ENCODE data around the gene HOXB3. TPM values are rescaled to one million over a fixed set of nuclear protein-coding genes. Genes with fewer than 3 reads are reported as not detected.

Gene HOXB3
- total RNA-seq, 4 donors from 2014 or later = 25.7 to 57.1 (median 34.9) TPM

DNA sequence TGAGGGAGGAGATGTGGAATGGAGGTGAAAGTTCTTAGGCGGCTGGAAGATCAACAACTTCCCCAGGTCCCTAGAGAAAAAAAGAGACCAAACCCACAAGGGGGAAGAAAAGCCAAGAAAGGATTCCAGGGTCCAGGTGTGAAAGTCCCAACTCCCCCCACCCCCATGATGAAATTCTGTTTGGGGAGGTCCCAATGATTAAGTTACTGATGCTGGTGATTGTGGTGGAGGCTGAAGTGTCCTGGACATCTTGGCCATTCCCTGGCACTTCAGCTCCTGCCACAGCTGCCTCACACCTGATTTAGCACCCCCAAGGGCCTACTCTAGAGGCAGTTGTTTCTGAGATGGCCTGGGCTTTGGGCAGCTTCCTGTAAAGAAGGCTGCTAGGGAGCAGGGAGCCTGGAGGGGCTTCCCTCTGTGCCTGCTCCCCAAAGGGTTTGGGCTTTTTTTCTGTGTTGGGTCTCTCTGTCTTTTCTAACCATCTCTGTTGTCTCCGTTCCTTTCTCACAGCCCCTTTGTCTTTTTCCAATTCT is 25.0 kb downstream of the HOXB3 start:
- Histone ChIP-seq H3K27me3 (no peaks in the 10 kb centered on the region), H3K36me3 (no peaks in the 10 kb centered on the region), H3K27ac (peak overlapping the region; percentile 89 to 95 (median 94)), H3K4me3 (no peak overlapping the region), H3K9me3 (no peaks in the 10 kb centered on the region), H3K4me1 (peaks cover 37 to 95% (median 70%) of the 10 kb centered on the region in 4 donors)
- intact Hi-C loops (cut with DNase I; ENCODE audit: low total_unique reads) (no loop called here), in situ Hi-C loops (cut with MboI; ENCODE audit: low pct_ligation_motif_present in 1 of 4, low pct_unique_long_range_greater_than_20kb in 1 of 4, low sequenced_read_pairs in 3 of 4) (no loop called here)
- no peak for TF ChIP-seq POLR2A (IDR thresholded peaks at IDR 0.05)
- no peak for TF ChIP-seq CTCF (IDR thresholded peaks at IDR 0.05)
- TF ChIP-seq POLR2AphosphoS5 (IDR thresholded peaks at IDR 0.05) = no peak
- no peak for TF ChIP-seq EP300 (IDR thresholded peaks at IDR 0.05; ENCODE audit: low read depth)
- no peak for DNase-seq
- WGBS, 2 donors (ENCODE audit: low coverage in 1 of 2) = 63 to 80% methylated on average over 2 of the region's 2 CpGs

DNA sequence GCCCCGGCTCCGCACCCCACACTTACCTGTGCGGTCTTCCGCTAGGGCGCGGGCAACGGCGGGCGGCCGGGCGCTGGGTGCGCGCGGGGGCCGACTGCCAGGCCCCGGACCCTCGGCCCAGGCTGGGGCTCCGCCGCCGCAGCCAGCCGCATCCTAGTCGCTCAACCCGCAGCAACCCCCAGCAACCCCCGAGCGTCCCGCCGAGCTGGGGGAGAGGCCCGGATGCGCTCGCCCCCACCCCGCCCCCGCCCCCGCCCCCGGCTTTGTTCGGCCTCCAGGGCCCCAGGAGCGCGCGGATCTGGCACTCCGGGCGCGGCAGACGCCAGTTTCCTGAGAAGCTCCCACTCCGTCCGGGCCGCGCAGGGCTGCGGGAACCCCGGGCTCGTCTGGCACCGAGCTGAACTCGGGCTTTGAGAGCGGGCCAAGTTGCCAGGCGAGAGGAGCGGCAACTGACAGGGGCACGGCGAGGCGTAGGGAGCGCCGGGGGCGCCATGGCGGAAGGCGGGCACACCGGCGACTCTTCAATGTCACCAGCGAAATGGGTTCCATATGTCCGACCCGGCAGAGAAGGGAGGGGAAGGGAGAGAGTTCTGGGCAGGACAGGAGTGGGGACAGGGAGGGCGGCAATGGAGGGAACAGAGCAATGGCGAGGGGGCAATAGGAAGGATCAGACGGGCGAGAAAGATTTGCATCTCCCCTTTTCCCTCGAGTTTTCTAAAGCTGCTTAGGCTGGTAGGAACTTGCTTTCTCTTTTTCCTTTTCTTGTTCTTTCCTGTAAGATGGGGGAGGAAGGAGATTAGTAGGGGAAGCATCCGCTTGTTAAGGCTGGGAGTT is 25.6 kb downstream of the HOXB3 start:
- Histone ChIP-seq H3K36me3 (no peaks in the 10 kb centered on the region), H3K27ac (peak overlapping the region; percentile 89 to 95 (median 94)), H3K4me1 (peaks cover 44 to 95% (median 69%) of the 10 kb centered on the region in 4 donors), H3K27me3 (no peaks in the 10 kb centered on the region), H3K9me3 (no peaks in the 10 kb centered on the region), H3K4me3 (peak overlapping the region; percentile 2 to 41 (median 24))
- 56 to 60% methylated on average over 1 to 65 of the region's 73 CpGs for WGBS, 2 donors (ENCODE audit: low coverage in 1 of 2)
- intact Hi-C loops (cut with DNase I; ENCODE audit: low total_unique reads) = no loop called here
- no peak for DNase-seq
- TF ChIP-seq POLR2A (IDR thresholded peaks at IDR 0.05) = no peak
- TF ChIP-seq CTCF (IDR thresholded peaks at IDR 0.05) = no peak
- no peak for TF ChIP-seq EP300 (IDR thresholded peaks at IDR 0.05; ENCODE audit: low read depth)
- TF ChIP-seq POLR2AphosphoS5 (IDR thresholded peaks at IDR 0.05) = no peak
- in situ Hi-C loops (cut with MboI; ENCODE audit: low pct_ligation_motif_present in 1 of 4, low pct_unique_long_range_greater_than_20kb in 1 of 4, low sequenced_read_pairs in 3 of 4) = no loop called here

DNA sequence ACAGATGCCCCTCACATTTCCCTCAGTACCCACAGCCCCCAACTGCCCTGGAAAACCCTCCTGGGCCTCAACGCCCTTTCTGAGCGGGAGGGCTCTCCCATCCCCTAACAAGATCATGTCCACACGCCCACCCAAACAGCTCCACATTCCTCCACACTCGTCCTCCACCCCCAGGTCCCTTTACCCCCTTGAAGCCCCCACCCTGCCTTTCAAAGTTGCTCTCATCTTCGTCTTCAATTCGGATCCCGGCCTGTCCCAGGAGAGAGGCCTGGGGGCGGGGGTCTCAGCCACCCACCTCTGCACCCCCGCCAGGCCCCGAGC is 26.2 kb downstream of the HOXB3 start:
- 66 to 88% methylated on average over 3 to 10 of the region's 10 CpGs for WGBS, 2 donors (ENCODE audit: low coverage in 1 of 2)
- H3K4me1 ChIP-seq = peaks cover 49 to 95% (median 69%) of the 10 kb centered on the region in 4 donors
- H3K9me3 ChIP-seq = no peaks in the 10 kb centered on the region
- intact Hi-C loops (cut with DNase I; ENCODE audit: low total_unique reads) = no loop called here
- in situ Hi-C loops (cut with MboI; ENCODE audit: low pct_ligation_motif_present in 1 of 4, low pct_unique_long_range_greater_than_20kb in 1 of 4, low sequenced_read_pairs in 3 of 4) = no loop called here
- H3K4me3 ChIP-seq = peak overlapping the region in 3 of 4 donors; percentile 23 to 41 (median 25)
- H3K27ac ChIP-seq = peak overlapping the region; percentile 89 to 95 (median 94)
- no peaks in the 10 kb centered on the region for H3K27me3 ChIP-seq
- no peak for DNase-seq
- H3K36me3 ChIP-seq = no peaks in the 10 kb centered on the region
- TF ChIP-seq EP300 (IDR thresholded peaks at IDR 0.05; ENCODE audit: low read depth) = no peak
- TF ChIP-seq CTCF (IDR thresholded peaks at IDR 0.05) = no peak
- no peak for TF ChIP-seq POLR2AphosphoS5 (IDR thresholded peaks at IDR 0.05)
- TF ChIP-seq POLR2A (IDR thresholded peaks at IDR 0.05) = no peak

DNA sequence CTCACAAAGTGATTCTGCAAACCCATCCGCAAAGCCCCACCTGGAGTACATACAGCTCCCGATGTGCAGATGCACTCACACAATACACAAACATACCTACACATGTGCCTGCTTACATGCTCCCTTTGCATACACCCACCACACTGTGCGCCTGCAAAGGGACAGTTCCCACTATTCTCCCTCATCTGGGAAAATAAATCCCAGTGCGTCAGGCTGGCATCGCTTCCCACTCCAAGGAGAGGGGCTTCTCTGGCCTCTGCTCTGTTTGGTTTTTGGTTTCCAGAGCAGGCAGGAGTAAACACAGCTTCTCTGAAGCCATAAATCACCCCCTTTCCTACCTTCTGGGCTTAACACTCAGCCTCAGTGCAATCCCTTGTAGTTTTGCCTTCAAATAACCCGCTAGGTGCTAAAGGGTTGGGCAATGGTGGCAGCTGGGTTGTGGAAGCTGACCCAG is 26.6 kb downstream of the HOXB3 start:
- no peaks in the 10 kb centered on the region for H3K27me3 ChIP-seq
- DNase-seq = no peak
- intact Hi-C loops (cut with DNase I; ENCODE audit: low total_unique reads) = no loop called here
- H3K27ac ChIP-seq = peak overlapping the region; percentile 89 to 95 (median 94)
- in situ Hi-C loops (cut with MboI; ENCODE audit: low pct_ligation_motif_present in 1 of 4, low pct_unique_long_range_greater_than_20kb in 1 of 4, low sequenced_read_pairs in 3 of 4) = no loop called here
- H3K4me1 ChIP-seq = peaks cover 49 to 95% (median 70%) of the 10 kb centered on the region in 4 donors
- WGBS, 2 donors (ENCODE audit: low coverage in 1 of 2) = 66% methylated on average over 6 of the region's 6 CpGs; no CpG with 5 or more reads in 1 of the 2 donors
- no peaks in the 10 kb centered on the region for H3K9me3 ChIP-seq
- no peaks in the 10 kb centered on the region for H3K36me3 ChIP-seq
- no peak overlapping the region for H3K4me3 ChIP-seq
- TF ChIP-seq POLR2A (IDR thresholded peaks at IDR 0.05) = no peak
- TF ChIP-seq POLR2AphosphoS5 (IDR thresholded peaks at IDR 0.05) = no peak
- TF ChIP-seq CTCF (IDR thresholded peaks at IDR 0.05) = no peak
- no peak for TF ChIP-seq EP300 (IDR thresholded peaks at IDR 0.05; ENCODE audit: low read depth)

All from transverse colon (tissue), 4 donors.